HEK293 (cell line): Measurements from ENCODE around the gene KITLG.
A peak's percentile ranks its signal among the peaks of the same experiment; 100 is the strongest.

Source experiments
- CTCF ChIA-PET: fragments of 350-600 bp; formaldehyde crosslinking; extraction: SDS; loops from one replicate; lab custom pipeline; 2021; ENCODE audit warnings: antibody characterized with exemption; lab: Yijun Ruan, JAX
- POLR2A ChIA-PET: fragments of 300-600 bp; formaldehyde crosslinking; extraction: SDS; loops from one replicate; lab custom pipeline; 2020; ENCODE audit warnings: antibody characterized with exemption, inconsistent platforms; lab: Yijun Ruan, JAX
- H3K27ac ChIP-seq: fragments of 200-500 bp; sonication (Bioruptor generic); 2 replicates; pipeline ENCODE4 v1.5.1; 2014; ENCODE audit warnings: low read depth, low read length, control low read depth, inconsistent platforms; ENCODE audit errors: extremely low read depth
- H3K36me3 ChIP-seq, 2 experiments: fragments of 200-500 bp in 1 of 2; sonication (Bioruptor generic) in 1 of 2; 1 replicate in 1 of 2; 2 replicates in 1 of 2; pipeline ENCODE4 v1.5.1; 2014 to 2017; ENCODE audit warnings: inconsistent platforms in 2 of 2, low read length in 2 of 2; ENCODE audit not compliant: control insufficient read depth in 2 of 2, insufficient read depth in 1 of 2
- H3K4me1 ChIP-seq: fragments of 200-500 bp; sonication (Bioruptor generic); 2 replicates; pipeline ENCODE4 v1.5.1; 2014; ENCODE audit warnings: mild to moderate bottlenecking, low read length, inconsistent platforms; ENCODE audit not compliant: control insufficient read depth, insufficient read depth
- H3K4me3 ChIP-seq: 2 replicates; pipeline ENCODE4 v1.5.1; 2011; ENCODE audit warnings: low read depth, mild to moderate bottlenecking, control low read depth, low read length, moderate library complexity
- H3K9me3 ChIP-seq: fragments of 200-500 bp; sonication (Bioruptor generic); 2 replicates; pipeline ENCODE4 v1.5.1; 2014; ENCODE audit warnings: low read depth, low read length, inconsistent platforms; ENCODE audit not compliant: control insufficient read depth, insufficient read depth
- ATF2 ChIP-seq: fragments of 450-650 bp; formaldehyde crosslinking; IDR thresholded peaks from 2 replicates; pipeline ENCODE4 v1.5.1; 2016; ENCODE audit warnings: missing biosample characterization, missing genetic modification characterization, low read depth
- FEZF1 ChIP-seq: fragments of 450-650 bp; formaldehyde crosslinking; IDR thresholded peaks from 2 replicates; pipeline ENCODE4 v1.5.1; 2016; ENCODE audit warnings: missing biosample characterization, missing genetic modification characterization
- INSM2 ChIP-seq: fragments of 450-650 bp; formaldehyde crosslinking; IDR thresholded peaks from 2 replicates; pipeline ENCODE4 v1.5.1; 2016; ENCODE audit warnings: missing biosample characterization, missing genetic modification characterization
- KLF1 ChIP-seq: fragments of 450-650 bp; formaldehyde crosslinking; IDR thresholded peaks from 2 replicates; pipeline ENCODE4 v1.5.1; 2016; ENCODE audit warnings: missing biosample characterization, missing genetic modification characterization
- KLF10 ChIP-seq: fragments of 450-650 bp; IDR thresholded peaks from 2 replicates; pipeline ENCODE4 v1.5.1; 2018; ENCODE audit warnings: missing biosample characterization, mild to moderate bottlenecking, missing genetic modification characterization
- KLF9 ChIP-seq: fragments of 450-650 bp; formaldehyde crosslinking; IDR thresholded peaks from 2 replicates; pipeline ENCODE4 v1.5.1; 2016; ENCODE audit warnings: missing biosample characterization, missing genetic modification characterization, low read depth
- MZF1 ChIP-seq: fragments of 450-650 bp; formaldehyde crosslinking; IDR thresholded peaks from 2 replicates; pipeline ENCODE4 v1.5.1; 2017; ENCODE audit warnings: missing biosample characterization, missing genetic modification characterization, borderline replicate concordance
- SCRT2 ChIP-seq: fragments of 450-650 bp; formaldehyde crosslinking; IDR thresholded peaks from 2 replicates; pipeline ENCODE4 v1.5.1; 2016; ENCODE audit warnings: missing biosample characterization, missing genetic modification characterization
- SP7 ChIP-seq: fragments of 450-650 bp; formaldehyde crosslinking; IDR thresholded peaks from 2 replicates; pipeline ENCODE4 v1.5.1; 2016; ENCODE audit warnings: missing biosample characterization, missing genetic modification characterization
- TRIM28 ChIP-seq: IDR thresholded peaks from 2 replicates; pipeline ENCODE4 v1.6.1; 2011; ENCODE audit warnings: low read length, control low read depth, borderline replicate concordance
- ZBTB6 ChIP-seq: fragments of 450-650 bp; formaldehyde crosslinking; IDR thresholded peaks from 2 replicates; pipeline ENCODE4 v1.5.1; 2017; ENCODE audit warnings: missing biosample characterization, missing genetic modification characterization
- ZNF112 ChIP-seq: fragments of 450-650 bp; formaldehyde crosslinking; IDR thresholded peaks from 2 replicates; pipeline ENCODE4 v1.5.0; 2017; ENCODE audit warnings: missing biosample characterization, missing genetic modification characterization
- ZNF133 ChIP-seq: fragments of 450-650 bp; formaldehyde crosslinking; IDR thresholded peaks from 2 replicates; pipeline ENCODE4 v1.5.1; 2016; ENCODE audit warnings: missing biosample characterization, missing genetic modification characterization
- ZNF223 ChIP-seq: fragments of 450-650 bp; formaldehyde crosslinking; IDR thresholded peaks from 2 replicates; pipeline ENCODE4 v1.5.1; 2016; ENCODE audit warnings: missing biosample characterization, missing genetic modification characterization
- ZNF24 ChIP-seq: fragments of 450-650 bp; formaldehyde crosslinking; IDR thresholded peaks from 2 replicates; pipeline ENCODE4 v1.5.1; 2016; ENCODE audit warnings: missing biosample characterization, missing genetic modification characterization
- ZNF248 ChIP-seq: fragments of 450-650 bp; formaldehyde crosslinking; IDR thresholded peaks from 2 replicates; pipeline ENCODE4 v1.5.1; 2017; ENCODE audit warnings: missing biosample characterization, missing genetic modification characterization
- ZNF394 ChIP-seq: fragments of 450-650 bp; formaldehyde crosslinking; IDR thresholded peaks from 2 replicates; pipeline ENCODE4 v1.5.1; 2016; ENCODE audit warnings: missing biosample characterization, missing genetic modification characterization, mild to moderate bottlenecking, moderate library complexity, borderline replicate concordance
- ZNF449 ChIP-seq: fragments of 450-650 bp; formaldehyde crosslinking; IDR thresholded peaks from 2 replicates; pipeline ENCODE4 v1.5.1; 2017; ENCODE audit warnings: missing biosample characterization, mild to moderate bottlenecking, missing genetic modification characterization, moderate library complexity
- ZNF513 ChIP-seq: fragments of 450-650 bp; IDR thresholded peaks from 2 replicates; pipeline ENCODE4 v1.5.1; 2018; ENCODE audit warnings: missing biosample characterization, missing genetic modification characterization
- ZNF548 ChIP-seq: fragments of 450-650 bp; formaldehyde crosslinking; IDR thresholded peaks from 2 replicates; pipeline ENCODE4 v1.5.1; 2016; ENCODE audit warnings: missing biosample characterization, missing genetic modification characterization
- ZNF560 ChIP-seq: fragments of 450-650 bp; formaldehyde crosslinking; IDR thresholded peaks from 2 replicates; pipeline ENCODE4 v1.5.1; 2017; ENCODE audit warnings: missing biosample characterization, missing genetic modification characterization, borderline replicate concordance
- ZNF561 ChIP-seq: fragments of 450-650 bp; IDR thresholded peaks from 2 replicates; pipeline ENCODE4 v1.5.1; 2018; ENCODE audit warnings: missing biosample characterization, missing genetic modification characterization, borderline replicate concordance
- ZNF639 ChIP-seq: fragments of 450-650 bp; formaldehyde crosslinking; IDR thresholded peaks from 2 replicates; pipeline ENCODE4 v1.5.1; 2016; ENCODE audit warnings: missing biosample characterization, missing genetic modification characterization
- ZNF837 ChIP-seq: fragments of 450-650 bp; formaldehyde crosslinking; IDR thresholded peaks from 2 replicates; pipeline ENCODE4 v1.5.1; 2016; ENCODE audit warnings: missing biosample characterization, missing genetic modification characterization

Gene KITLG

GRCh38 chr12:88472775-88473174 lies 107.5 kb downstream of the KITLG start:
- Histone ChIP-seq H3K4me3 (no peak overlapping the region), H3K4me1 (no peaks in the 10 kb centered on the region), H3K9me3 (no peaks in the 10 kb centered on the region), H3K36me3 (no peaks in the 10 kb centered on the region), H3K27ac (no peak overlapping the region)
- POLR2A ChIA-PET: no interaction called here
- TF ChIP-seq SP7 (tag by site-specific recombination): no peak
- no peak for TF ChIP-seq ZNF248 (tag by site-specific recombination)
- TF ChIP-seq ATF2 (tag by site-specific recombination): peak; percentile 35; the same call in 1 of the 2 replicates
- TF ChIP-seq KLF9 (tag by site-specific recombination): no peak
- no peak for TF ChIP-seq ZNF548 (tag by site-specific recombination)
- TF ChIP-seq ZNF837 (tag by site-specific recombination): no peak
- no peak for TF ChIP-seq ZNF513
- CTCF ChIA-PET: no interaction called here

GRCh38 chr12:88472248-88472647 lies 108.0 kb downstream of the KITLG start:
- TF ChIP-seq KLF1 (tag by site-specific recombination) (no peak), ZNF561 (tag by site-specific recombination) (no peak), INSM2 (tag by site-specific recombination) (no peak), KLF10 (tag by site-specific recombination) (no peak), ZNF24 (no peak)
- TF ChIP-seq, all 188 proteins: peak for 0
- ChIA-PET POLR2A (no interaction called here), CTCF (no interaction called here)
- Histone ChIP-seq H3K36me3 (no peaks in the 10 kb centered on the region), H3K27ac (no peak overlapping the region), H3K9me3 (no peaks in the 10 kb centered on the region), H3K4me3 (no peak overlapping the region), H3K4me1 (no peaks in the 10 kb centered on the region)

GRCh38 chr12:88471331-88472045 lies 108.8 kb downstream of the KITLG start:
- Histone ChIP-seq H3K36me3 (no peaks in the 10 kb centered on the region), H3K4me1 (no peaks in the 10 kb centered on the region), H3K4me3 (no peak overlapping the region), H3K27ac (no peak overlapping the region), H3K9me3 (no peaks in the 10 kb centered on the region)
- CTCF ChIA-PET: interaction anchor here (0.5 kb wide), 1 partner anchor 431 kb away, joined by 3 read pairs; no protein-coding TSS in a partner anchor
- TF ChIP-seq ZNF394 (tag by site-specific recombination) (no peak), ZNF560 (tag by site-specific recombination) (no peak), TRIM28 (no peak), SCRT2 (tag by site-specific recombination) (no peak), ZNF449 (tag by site-specific recombination) (no peak), ZNF133 (no peak), ZNF112 (tag by site-specific recombination) (no peak), FEZF1 (no peak), ZNF223 (no peak), ZNF639 (no peak), MZF1 (tag by site-specific recombination) (no peak), ZBTB6 (tag by site-specific recombination) (no peak)
- POLR2A ChIA-PET: no interaction called here
